ENCODE data around the gene TMEM273. TPM values are rescaled to one million over a fixed set of nuclear protein-coding genes. Genes with fewer than 3 reads are reported as not detected.

TMEM273 gene
- polyA plus RNA-seq (not detected in 3 replicates), polyA minus RNA-seq (not detected in 3 replicates)
- polyA plus RNA-seq (2011; ENCODE audit: low read depth) = not detected
- polyA plus RNA-seq (2011; cell fraction: cytosol; rRNA removed) = not detected in 2 replicates
- polyA plus RNA-seq (2011; cell fraction: nucleus; rRNA removed) = not detected in 2 replicates
- not detected in 2 replicates for polyA plus RNA-seq (2012; ENCODE audit: low replicate concordance)
- not detected for polyA minus RNA-seq (2011; cell fraction: cytosol; rRNA and poly(A)+ RNA removed)
- not detected in 2 replicates for polyA minus RNA-seq (2011; cell fraction: nucleus; rRNA and poly(A)+ RNA removed)

DNA sequence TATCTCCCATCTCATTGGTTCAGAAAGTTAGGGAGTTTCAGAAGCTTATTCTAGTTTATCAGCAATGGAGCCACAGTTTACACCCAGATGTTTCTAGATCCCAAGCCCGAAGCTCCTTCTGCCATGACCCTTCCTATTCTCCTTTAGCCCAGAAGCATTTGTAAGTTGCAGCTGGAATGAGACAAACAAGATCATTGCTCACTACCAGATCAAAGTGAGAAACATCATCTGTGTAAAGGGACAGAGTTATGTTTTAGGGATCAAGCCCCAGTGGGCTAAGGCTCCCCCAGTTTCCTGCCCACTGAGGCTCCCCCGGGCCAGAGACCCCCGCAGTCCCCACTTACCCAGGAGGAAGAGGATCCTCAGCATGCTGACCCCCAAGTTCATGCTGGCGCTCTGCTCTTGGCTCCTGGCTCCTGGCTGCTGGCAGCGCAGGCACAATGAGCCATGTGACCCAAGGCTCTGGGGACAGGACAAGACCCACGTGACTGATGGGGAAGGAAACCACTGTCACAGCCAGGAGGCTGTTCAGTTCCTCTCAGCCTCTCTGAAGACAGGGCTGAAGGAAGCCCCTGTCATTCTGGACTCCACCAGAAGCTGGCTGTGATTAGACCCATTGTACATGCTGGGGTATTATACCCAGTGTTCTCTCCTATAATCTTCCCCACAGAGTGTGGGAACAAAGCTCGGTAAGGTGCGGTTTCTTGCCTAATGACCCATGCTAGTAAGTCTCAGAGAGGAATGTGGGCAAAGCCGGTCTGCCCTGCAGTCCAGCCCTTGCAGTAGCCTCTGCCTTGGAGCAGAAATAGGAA lies at the start of gene TMEM273:
Gene TMEM273, minus strand, starts transcription at position 442 of the 812 bp plus-strand sequence. Its CDS starts 55 bp downstream, at position 387.
- no peaks in the 10 kb centered on the region for H3K9me3 ChIP-seq (ENCODE audit: control insufficient read depth, low read depth, low read length)
- H3K36me3 ChIP-seq (ENCODE audit: control insufficient read depth in 2 of 2, extremely low read depth in 1 of 2, insufficient read depth in 2 of 2, low read length in 2 of 2) = no peaks in the 10 kb centered on the region
- TF ChIP-seq EZH2 (IDR thresholded peaks at IDR 0.05; ENCODE audit: low read length) (no peak), CTCF (optimal IDR thresholded peaks at IDR 0.05 in 1 of 3, IDR thresholded peaks at IDR 0.05 in 1 of 3, conservative IDR thresholded peaks at IDR 0.05 in 1 of 3; ENCODE audit: extremely low read depth in 1 of 3, insufficient read depth in 2 of 3, low read length in 3 of 3) (no peak)
- dilution Hi-C loops (cut with MboI; ENCODE audit: extremely low pct_ligation_motif_present, low sequenced_read_pairs) = no loop called here
- H4K20me1 ChIP-seq (ENCODE audit: control insufficient read depth, extremely low read depth, insufficient read depth, low read length) = no peaks in the 10 kb centered on the region
- H3K79me2 ChIP-seq (ENCODE audit: control insufficient read depth, insufficient read depth, low read length) = no peaks in the 10 kb centered on the region
- no peaks in the 10 kb centered on the region for H3K4me1 ChIP-seq (ENCODE audit: control insufficient read depth, extremely low read depth, insufficient read depth, low read length)
- FAIRE-seq (no peak), DNase-seq (ENCODE audit: low read depth, low spot score) (no peak)
- H3K4me2 ChIP-seq (ENCODE audit: control insufficient read depth, extremely low read depth, insufficient read depth, low read depth, low read length) = no peak within 1 kb of the TSS
- H3K27ac ChIP-seq (ENCODE audit: control insufficient read depth, insufficient read depth, low read length) = no peak within 1 kb of the TSS
- no peak within 1 kb of the TSS for H3K4me3 ChIP-seq (ENCODE audit: control insufficient read depth in 2 of 3, extremely low read depth in 1 of 3, insufficient read depth in 2 of 3, low read depth in 1 of 3, low read length in 3 of 3)
- no peak within 1 kb of the TSS for H2AFZ ChIP-seq (ENCODE audit: control insufficient read depth, low read length)
- H3K27me3 ChIP-seq (ENCODE audit: control insufficient read depth, extremely low read depth, insufficient read depth, low read length) = peaks cover 10% of the 10 kb centered on the region
- H3K9me1 ChIP-seq (ENCODE audit: control insufficient read depth, extremely low read depth, insufficient read depth, low read length) = no peaks in the 10 kb centered on the region
- no peak within 1 kb of the TSS for H3K9ac ChIP-seq (ENCODE audit: control insufficient read depth, extremely low read depth, insufficient read depth, low read length)

DNA sequence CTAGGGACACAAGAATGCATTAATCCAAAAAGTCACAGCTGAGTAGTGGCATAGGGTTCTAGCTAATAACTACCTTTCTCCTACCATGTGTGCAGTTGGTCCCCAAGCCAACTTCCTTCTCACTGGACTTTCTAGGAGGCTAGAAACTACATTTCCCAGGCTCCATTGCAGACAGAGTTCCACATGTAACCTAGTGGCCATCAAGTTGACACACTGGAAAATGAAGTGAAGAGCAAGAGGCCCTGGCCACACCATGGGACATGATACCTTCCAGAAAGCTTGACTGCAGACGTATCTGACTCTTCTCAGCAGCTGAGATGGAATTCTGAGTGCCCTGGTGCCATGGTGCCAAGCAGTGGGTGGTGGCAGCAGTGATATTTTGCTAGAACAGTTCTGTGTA lies 49.8 kb upstream of the TMEM273 start:
- FAIRE-seq = no peak
- Histone ChIP-seq H3K27ac (ENCODE audit: control insufficient read depth, insufficient read depth, low read length) (no peak overlapping the region), H3K27me3 (ENCODE audit: control insufficient read depth, extremely low read depth, insufficient read depth, low read length) (peaks cover under 1% of the 10 kb centered on the region), H4K20me1 (ENCODE audit: control insufficient read depth, extremely low read depth, insufficient read depth, low read length) (no peaks in the 10 kb centered on the region), H3K4me2 (ENCODE audit: control insufficient read depth, extremely low read depth, insufficient read depth, low read depth, low read length) (no peak overlapping the region), H3K36me3 (ENCODE audit: control insufficient read depth in 2 of 2, extremely low read depth in 1 of 2, insufficient read depth in 2 of 2, low read length in 2 of 2) (no peaks in the 10 kb centered on the region), H3K79me2 (ENCODE audit: control insufficient read depth, insufficient read depth, low read length) (no peaks in the 10 kb centered on the region), H3K4me1 (ENCODE audit: control insufficient read depth, extremely low read depth, insufficient read depth, low read length) (no peaks in the 10 kb centered on the region), H2AFZ (ENCODE audit: control insufficient read depth, low read length) (no peak overlapping the region), H3K9ac (ENCODE audit: control insufficient read depth, extremely low read depth, insufficient read depth, low read length) (no peak overlapping the region), H3K9me1 (ENCODE audit: control insufficient read depth, extremely low read depth, insufficient read depth, low read length) (no peaks in the 10 kb centered on the region), H3K9me3 (ENCODE audit: control insufficient read depth, low read depth, low read length) (no peaks in the 10 kb centered on the region), H3K4me3 (ENCODE audit: control insufficient read depth in 2 of 3, extremely low read depth in 1 of 3, insufficient read depth in 2 of 3, low read depth in 1 of 3, low read length in 3 of 3) (no peak overlapping the region)
- TF ChIP-seq EZH2 (IDR thresholded peaks at IDR 0.05; ENCODE audit: low read length) = no peak
- no peak for TF ChIP-seq CTCF (optimal IDR thresholded peaks at IDR 0.05 in 1 of 3, IDR thresholded peaks at IDR 0.05 in 1 of 3, conservative IDR thresholded peaks at IDR 0.05 in 1 of 3; ENCODE audit: extremely low read depth in 1 of 3, insufficient read depth in 2 of 3, low read length in 3 of 3)
- no peak for DNase-seq (ENCODE audit: low read depth, low spot score)
- dilution Hi-C loops (cut with MboI; ENCODE audit: extremely low pct_ligation_motif_present, low sequenced_read_pairs) = no loop called here

Data from keratinocyte (primary cell).